Lower lobe of right lung (tissue), 2 donors: Measurements from ENCODE around the gene RASAL2. TPM values are rescaled to one million over a fixed set of nuclear protein-coding genes. Genes with fewer than 3 reads are reported as not detected.

Source experiments
- ATAC-seq, 2 donors: fragments of 200-7000 bp; cut with Tn5 transposase; one replicate each; pipeline ENCODE4 v1.9.1; 2020 to 2022; ENCODE audit warnings: mild to moderate bottlenecking in 2 of 2, moderate library complexity in 2 of 2
- DNase-seq: peaks from one replicate; pipeline ENCODE4 v3.0.0-alpha.2; 2020
- H3K27ac ChIP-seq: fragments of 200-600 bp; one replicate; pipeline ENCODE4 v1.8.0; 2022
- H3K27me3 ChIP-seq: fragments of 200-600 bp; one replicate; pipeline ENCODE4 v1.8.0; 2022; ENCODE audit warnings: low read depth
- H3K36me3 ChIP-seq: fragments of 200-600 bp; one replicate; pipeline ENCODE4 v1.8.0; 2022; ENCODE audit warnings: mild to moderate bottlenecking
- H3K4me1 ChIP-seq: fragments of 200-600 bp; one replicate; pipeline ENCODE4 v1.8.0; 2022
- H3K4me3 ChIP-seq: fragments of 200-600 bp; one replicate; pipeline ENCODE4 v1.8.0; 2022; ENCODE audit warnings: mild to moderate bottlenecking
- H3K9me3 ChIP-seq: fragments of 200-600 bp; one replicate; pipeline ENCODE4 v1.8.0; 2022
- CTCF ChIP-seq: fragments of 200-600 bp; IDR thresholded peaks from one replicate; pipeline ENCODE4 v1.8.0; 2022; ENCODE audit warnings: antibody characterized with exemption, mild to moderate bottlenecking
- intact Hi-C: fragments of 100-400 bp; cut with DNase I; formaldehyde crosslinking; loops from one replicate; pipeline ENCODE4 v1.11.0; 2022
- total RNA-seq: library from RNA; stranded (reverse); fragmentation: NEBNext Ultra II Directional; extraction: Animal tissue kit (Norgen Biotek cat#: 25700); gene quantifications from one replicate; pipeline ENCODE4 v1.2.1, GENCODE V29; 2021
- donor health status: DM: no; HTN: yes; CAD: no; lungs with severe emphysema.

Gene RASAL2
- total RNA-seq, 1 donor from 2014 or later = 48.3 TPM

DNA sequence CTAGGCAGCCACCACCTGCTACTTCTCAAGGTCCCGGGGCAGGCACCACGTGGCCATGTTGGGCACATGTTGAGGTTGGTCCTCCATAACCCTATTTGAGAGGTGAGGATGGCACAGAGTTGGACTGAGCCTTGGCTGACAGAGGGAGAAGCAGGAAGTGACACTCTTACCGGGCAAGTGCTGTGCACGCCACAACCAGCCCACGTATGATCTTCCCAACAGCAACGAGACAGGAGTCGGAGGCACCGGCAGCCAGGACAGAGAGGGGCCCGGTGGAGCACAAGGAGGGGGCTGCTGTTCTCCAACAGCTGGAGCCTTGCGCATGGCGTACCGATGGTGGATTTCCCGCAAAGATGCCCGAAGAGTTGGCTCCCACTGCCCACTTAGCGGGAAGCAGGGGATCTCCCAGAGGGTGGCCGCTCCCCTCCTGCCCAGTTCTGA, 399.4 kb downstream of the RASAL2 start:
- H3K27me3 ChIP-seq = no peaks in the 10 kb centered on the region
- ATAC-seq (peak in 1 of 2 donors; percentile 7), DNase-seq (no peak)
- intact Hi-C loops = no loop called here
- no peak for TF ChIP-seq CTCF
- no peak overlapping the region for H3K27ac ChIP-seq
- H3K4me3 ChIP-seq = no peak overlapping the region
- H3K36me3 ChIP-seq = no peaks in the 10 kb centered on the region
- no peaks in the 10 kb centered on the region for H3K4me1 ChIP-seq
- H3K9me3 ChIP-seq = no peaks in the 10 kb centered on the region

DNA sequence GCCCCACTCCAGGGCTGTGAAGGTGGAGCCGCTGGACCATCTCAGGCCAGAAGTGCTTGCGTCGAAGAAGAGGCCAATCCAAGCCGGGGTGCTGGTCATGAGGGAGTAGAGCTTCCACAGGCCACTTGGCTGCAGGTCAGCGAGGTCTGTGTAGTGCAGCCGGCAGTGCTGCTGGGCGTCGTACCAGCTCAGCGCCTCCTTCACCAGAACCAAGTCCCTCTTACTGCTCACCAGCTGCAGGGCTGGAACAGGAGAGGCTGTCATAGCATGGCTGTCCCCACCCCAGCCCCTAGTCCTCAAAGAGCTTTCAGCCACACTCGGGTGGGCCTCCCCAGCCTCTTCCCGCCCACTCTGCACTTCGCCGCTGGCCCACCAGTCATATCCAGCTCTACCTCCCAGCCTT, 400.7 kb downstream of the RASAL2 start:
- no peaks in the 10 kb centered on the region for H3K36me3 ChIP-seq
- intact Hi-C loops = no loop called here
- TF ChIP-seq CTCF = no peak
- H3K4me3 ChIP-seq = no peak overlapping the region
- DNase-seq (no peak), ATAC-seq (no peak)
- H3K27ac ChIP-seq = no peak overlapping the region
- no peaks in the 10 kb centered on the region for H3K27me3 ChIP-seq
- H3K4me1 ChIP-seq = no peaks in the 10 kb centered on the region
- H3K9me3 ChIP-seq = no peaks in the 10 kb centered on the region

- H3K36me3 ChIP-seq = no peaks in the 10 kb centered on the region
- intact Hi-C loops = no loop called here
Observed at GRCh38 chr1:178495158-178495557, 401.3 kb downstream of the RASAL2 start.

DNA sequence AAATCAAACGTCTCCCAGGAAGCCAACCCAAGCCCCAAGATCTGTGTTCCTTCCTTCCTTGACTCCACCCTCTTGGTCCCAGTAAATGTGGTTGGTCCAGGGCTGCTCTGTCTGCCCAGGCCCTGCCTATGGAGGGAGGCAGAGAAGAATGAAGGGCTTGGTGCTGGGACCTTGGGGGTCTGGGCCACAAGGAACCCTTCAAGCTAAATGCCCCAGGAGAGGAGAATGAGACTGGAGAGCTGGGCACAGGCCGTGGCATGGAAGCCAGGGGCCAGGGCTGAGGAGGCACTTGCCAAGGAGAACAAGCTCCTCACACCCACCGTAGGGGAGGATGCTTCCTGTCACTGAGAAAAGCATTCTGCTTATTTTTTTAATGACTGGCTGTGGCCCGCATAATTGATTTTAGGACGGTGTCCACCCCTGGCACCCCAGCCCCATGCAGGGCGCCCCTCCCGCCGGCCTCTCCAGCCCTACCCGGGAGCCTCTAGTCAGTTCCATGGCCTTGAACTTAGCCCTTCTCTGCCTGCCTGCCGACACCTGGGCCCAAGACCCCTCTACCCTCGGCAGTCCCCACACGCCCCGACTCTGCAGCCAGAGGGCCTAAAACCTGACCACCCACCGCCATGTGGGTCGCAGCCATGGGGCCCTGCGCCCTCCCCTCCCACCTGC, 402.0 kb downstream of the RASAL2 start:
- Histone ChIP-seq H3K9me3 (no peaks in the 10 kb centered on the region), H3K27me3 (no peaks in the 10 kb centered on the region), H3K36me3 (no peaks in the 10 kb centered on the region), H3K4me3 (no peak overlapping the region), H3K4me1 (no peaks in the 10 kb centered on the region), H3K27ac (no peak overlapping the region)
- TF ChIP-seq CTCF = no peak
- DNase-seq (no peak), ATAC-seq (no peak)
- intact Hi-C loops = no loop called here

More at GRCh38 chr1:178495158-178495557, 401.3 kb downstream of the RASAL2 start:
- TF ChIP-seq CTCF = no peak
- Histone ChIP-seq H3K27ac (no peak overlapping the region), H3K4me1 (no peaks in the 10 kb centered on the region), H3K9me3 (no peaks in the 10 kb centered on the region), H3K4me3 (no peak overlapping the region), H3K27me3 (no peaks in the 10 kb centered on the region)
- ATAC-seq = no peak
- DNase-seq = no peak

GRCh38 chr1:178496410-178497135, 402.7 kb downstream of the RASAL2 start, which contains the start of gene CLEC20A:
Gene CLEC20A, minus strand, starts transcription at chr1:178496964. Its CDS starts 25 bp downstream, at chr1:178496939.
- TF ChIP-seq CTCF = no peak
- H3K4me1 ChIP-seq = no peaks in the 10 kb centered on the region
- no peak within 1 kb of the TSS for H3K27ac ChIP-seq
- intact Hi-C loops = no loop called here
- H3K4me3 ChIP-seq = no peak within 1 kb of the TSS
- no peaks in the 10 kb centered on the region for H3K27me3 ChIP-seq
- H3K9me3 ChIP-seq = no peaks in the 10 kb centered on the region
- no peaks in the 10 kb centered on the region for H3K36me3 ChIP-seq
- no peak for DNase-seq
- no peak for ATAC-seq
